ENCODE data around the gene GNG12. TPM values are rescaled to one million over a fixed set of nuclear protein-coding genes. Genes with fewer than 3 reads are reported as not detected.

The GNG12 gene
- total and polyA plus RNA-seq, 9 of the 15 experiments (the other 6 are each of a cell fraction or from before 2014, with no cell fraction given), result 2.6 to 6.0 (median 4.1) TPM

- POLR2A ChIA-PET, result interaction anchor here (0.7 to 1.3 kb wide), 3 partner anchors 10 to 93 kb away, joined by 3 to 5 read pairs (median 3); no protein-coding TSS in a partner anchor
- no peak overlapping the region for H3K4me2 ChIP-seq (ENCODE audit: insufficient read depth, low read length)
- in situ Hi-C loops (cut with MboI), result no loop called here
- FAIRE-seq, result no peak
- peaks cover 7 to 34% of the 10 kb centered on the region in 2 experiments; a peak in 3 of 5 replicates for H3K4me1 ChIP-seq (replicated peaks in 1 of 2; ENCODE audit: control insufficient read depth in 2 of 2, insufficient read depth in 2 of 2, low read length in 2 of 2)
- no peak overlapping the region for H2AFZ ChIP-seq (ENCODE audit: low read depth, low read length)
- no peak for DNase-seq (ENCODE audit: extremely low read depth in 1 of 4, low spot score in 3 of 4)
- no peaks in the 10 kb centered on the region for H3K9me1 ChIP-seq (ENCODE audit: control insufficient read depth, insufficient read depth, low read length)
- no peaks in the 10 kb centered on the region for H4K20me1 ChIP-seq (replicated peaks; ENCODE audit: control insufficient read depth, insufficient read depth, low read length)
- WGBS (ENCODE audit: insufficient coverage, low coverage, missing lambda C conversion rate), result 75% methylated on average over 4 of the region's 4 CpGs
- BruUV-seq (replicated peaks), result no TSS peak
- no peak overlapping the region for H3K4me3 ChIP-seq
- TF ChIP-seq OTX1 (CRISPR knock-in tag; IDR thresholded peaks at IDR 0.05) (no peak), ZNF263 (CRISPR knock-in tag; IDR thresholded peaks at IDR 0.05; ENCODE audit: borderline replicate concordance) (no peak), ZNF551 (CRISPR knock-in tag; IDR thresholded peaks at IDR 0.05) (no peak), PPARD (CRISPR knock-in tag; IDR thresholded peaks at IDR 0.05) (no peak), KLF1 (tag; IDR thresholded peaks at IDR 0.05) (no peak), MTF1 (CRISPR knock-in tag; IDR thresholded peaks at IDR 0.05; ENCODE audit: borderline replicate concordance) (no peak), ZFP30 (CRISPR knock-in tag; IDR thresholded peaks at IDR 0.05; ENCODE audit: borderline replicate concordance) (no peak), ZNF354B (CRISPR knock-in tag; IDR thresholded peaks at IDR 0.05) (no peak)
- TF ChIP-seq, protein P1, sequence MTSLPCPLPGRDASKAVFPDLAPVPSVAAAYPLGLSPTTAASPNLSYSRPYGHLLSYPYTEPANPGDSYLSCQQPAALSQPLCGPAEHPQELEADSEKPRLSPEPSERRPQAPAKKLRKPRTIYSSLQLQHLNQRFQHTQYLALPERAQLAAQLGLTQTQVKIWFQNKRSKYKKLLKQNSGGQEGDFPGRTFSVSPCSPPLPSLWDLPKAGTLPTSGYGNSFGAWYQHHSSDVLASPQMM (CRISPR knock-in tag; IDR thresholded peaks at IDR 0.05), result no peak
- TF ChIP-seq, protein P2, sequence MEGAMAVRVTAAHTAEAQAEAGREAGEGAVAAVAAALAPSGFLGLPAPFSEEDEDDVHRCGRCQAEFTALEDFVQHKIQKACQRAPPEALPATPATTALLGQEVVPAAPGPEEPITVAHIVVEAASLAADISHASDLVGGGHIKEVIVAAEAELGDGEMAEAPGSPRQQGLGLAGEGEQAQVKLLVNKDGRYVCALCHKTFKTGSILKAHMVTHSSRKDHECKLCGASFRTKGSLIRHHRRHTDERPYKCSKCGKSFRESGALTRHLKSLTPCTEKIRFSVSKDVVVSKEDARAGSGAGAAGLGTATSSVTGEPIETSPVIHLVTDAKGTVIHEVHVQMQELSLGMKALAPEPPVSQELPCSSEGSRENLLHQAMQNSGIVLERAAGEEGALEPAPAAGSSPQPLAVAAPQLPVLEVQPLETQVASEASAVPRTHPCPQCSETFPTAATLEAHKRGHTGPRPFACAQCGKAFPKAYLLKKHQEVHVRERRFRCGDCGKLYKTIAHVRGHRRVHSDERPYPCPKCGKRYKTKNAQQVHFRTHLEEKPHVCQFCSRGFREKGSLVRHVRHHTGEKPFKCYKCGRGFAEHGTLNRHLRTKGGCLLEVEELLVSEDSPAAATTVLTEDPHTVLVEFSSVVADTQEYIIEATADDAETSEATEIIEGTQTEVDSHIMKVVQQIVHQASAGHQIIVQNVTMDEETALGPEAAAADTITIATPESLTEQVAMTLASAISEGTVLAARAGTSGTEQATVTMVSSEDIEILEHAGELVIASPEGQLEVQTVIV (CRISPR knock-in tag; IDR thresholded peaks at IDR 0.05; ENCODE audit: borderline replicate concordance), result no peak
- TF ChIP-seq, protein P3, sequence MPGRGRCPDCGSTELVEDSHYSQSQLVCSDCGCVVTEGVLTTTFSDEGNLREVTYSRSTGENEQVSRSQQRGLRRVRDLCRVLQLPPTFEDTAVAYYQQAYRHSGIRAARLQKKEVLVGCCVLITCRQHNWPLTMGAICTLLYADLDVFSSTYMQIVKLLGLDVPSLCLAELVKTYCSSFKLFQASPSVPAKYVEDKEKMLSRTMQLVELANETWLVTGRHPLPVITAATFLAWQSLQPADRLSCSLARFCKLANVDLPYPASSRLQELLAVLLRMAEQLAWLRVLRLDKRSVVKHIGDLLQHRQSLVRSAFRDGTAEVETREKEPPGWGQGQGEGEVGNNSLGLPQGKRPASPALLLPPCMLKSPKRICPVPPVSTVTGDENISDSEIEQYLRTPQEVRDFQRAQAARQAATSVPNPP (IDR thresholded peaks at IDR 0.05; ENCODE audit: borderline replicate concordance, insufficient read depth, insufficient read length), result no peak
- H3K27me3 ChIP-seq (ENCODE audit: control insufficient read depth in 2 of 2, insufficient read depth in 2 of 2, low read length in 2 of 2), result no peaks in the 10 kb centered on the region
- no peak overlapping the region; a peak in 1 of 4 replicates for H3K9ac ChIP-seq (ENCODE audit: insufficient read depth in 1 of 2, low read depth in 2 of 2, low read length in 2 of 2)
- no peak overlapping the region for H3K27ac ChIP-seq (ENCODE audit: extremely low read depth, low read depth, low read length)
- ATAC-seq, result no peak
- H3K79me2 ChIP-seq (ENCODE audit: control insufficient read depth, insufficient read depth, low read length), result no peaks in the 10 kb centered on the region
- intact Hi-C loops (cut with micrococcal nuclease), result no loop called here
- no peaks in the 10 kb centered on the region for H3K9me3 ChIP-seq (replicated peaks; ENCODE audit: control insufficient read depth, insufficient read depth, low read depth, low read length)
- CTCF ChIA-PET (ENCODE audit: low intra/inter-chr PET ratio), result no interaction called here
- H3K36me3 ChIP-seq (ENCODE audit: control insufficient read depth, insufficient read depth, low read length), result no peaks in the 10 kb centered on the region
These were observed 112.2 kb downstream of the GNG12 start for GRCh38 chr1:67721112-67721511.

Measured in K562 (cell line).